ENCODE data around the gene GPD1L.
"Not testable (repeated sequence)": the region's sequence is repeated elsewhere in the genome, so short reads cannot be mapped to it uniquely, and the experiment has no call there.

The GPD1L gene
- total RNA-seq = 20.4 to 34.1 (median 25.1) reads per million in 4 experiments

DNA sequence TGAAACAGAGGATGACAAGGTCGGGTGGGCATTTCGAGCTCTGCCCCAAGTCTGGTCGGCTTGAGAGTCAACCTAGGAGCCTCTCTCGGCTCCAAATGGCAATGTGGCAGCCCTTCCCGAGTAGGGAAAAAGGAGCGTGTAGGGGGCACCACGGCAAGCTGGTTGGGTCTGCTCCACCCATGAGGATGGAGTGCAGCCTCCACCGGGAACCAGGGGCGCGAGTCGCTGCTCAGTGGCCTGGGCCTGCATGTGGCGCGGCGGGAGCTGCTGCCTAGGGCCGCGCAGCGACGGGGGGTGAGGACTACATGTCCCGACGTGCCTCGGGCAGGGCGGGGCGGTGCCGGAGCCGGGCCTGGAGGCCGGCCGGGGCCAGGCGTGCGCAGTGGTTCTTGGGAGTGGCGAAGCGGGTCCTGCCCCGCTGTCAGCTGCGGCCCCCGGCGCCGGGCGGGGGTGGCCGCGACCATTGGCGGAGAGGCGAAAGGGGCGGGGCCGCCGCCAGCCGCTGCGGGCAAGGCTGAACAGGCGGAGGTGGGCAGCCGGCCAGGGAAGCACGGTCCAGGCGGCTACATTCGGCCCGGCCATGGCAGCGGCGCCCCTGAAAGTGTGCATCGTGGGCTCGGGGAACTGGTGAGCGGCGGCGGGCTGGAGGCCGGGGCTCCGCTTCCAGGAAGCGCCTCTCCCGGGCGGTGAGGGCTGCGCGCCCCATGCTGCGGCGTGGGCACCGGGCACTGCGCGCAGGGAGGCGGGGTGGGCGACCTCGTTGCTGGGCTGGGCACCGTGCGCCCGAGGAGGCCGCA, at the start of gene GPD1L:
GPD1L (plus strand) TSS at position 489 of the 797 bp plus-strand sequence; CDS start at position 581, 92 bp downstream.
- peak; percentile 76 for DNase-seq

DNA sequence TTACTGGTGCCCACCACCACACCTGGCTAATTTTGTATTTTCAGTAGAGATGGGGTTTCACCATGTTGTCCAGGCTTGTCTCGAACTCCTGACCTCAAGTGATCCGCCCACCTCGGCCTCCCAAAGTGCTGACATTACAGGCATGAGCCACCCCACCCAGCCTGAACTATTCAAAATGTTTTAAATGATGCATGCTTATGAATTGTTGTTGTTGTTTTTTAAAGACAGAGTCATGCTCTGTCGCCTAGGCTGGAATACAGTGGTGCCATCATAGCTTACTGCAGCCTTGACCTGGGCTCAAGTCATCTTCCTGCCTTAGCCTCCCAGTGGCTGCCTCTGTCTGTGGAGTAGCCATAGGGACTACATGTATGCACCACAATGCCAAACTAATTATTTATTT, 48.0 kb upstream of the GPD1L start:
- not testable (repeated sequence) for DNase-seq

DNA sequence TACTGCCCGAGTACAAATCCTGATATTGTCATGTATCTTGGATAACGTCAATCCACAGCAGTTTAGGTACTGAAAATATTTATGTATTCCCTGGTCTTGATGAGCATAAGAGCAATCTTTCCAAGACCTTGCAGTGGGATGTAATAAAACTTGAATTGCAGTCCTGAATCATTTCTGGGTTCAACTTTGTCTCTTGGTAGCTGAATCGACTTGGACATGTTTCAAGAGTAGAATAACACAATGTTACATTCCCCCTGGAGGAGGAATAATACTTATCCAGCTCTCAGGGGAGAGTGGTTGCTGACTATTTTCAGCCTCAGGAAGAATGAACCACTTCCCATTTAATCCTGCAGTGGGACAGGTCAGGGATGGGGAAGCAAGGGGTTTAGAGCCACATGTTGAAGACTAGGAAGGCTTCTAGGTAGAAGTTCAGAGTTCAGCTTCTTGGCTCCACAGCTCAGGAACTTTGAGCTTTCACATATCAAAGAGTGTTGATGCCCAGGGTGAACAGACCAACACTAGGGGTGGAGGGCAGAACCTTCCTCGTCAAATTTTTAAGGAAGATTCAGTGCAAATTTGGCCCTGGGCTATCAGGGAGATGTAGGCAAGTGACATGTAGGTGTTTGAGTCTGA, 43.4 kb upstream of the GPD1L start:
- DNase-seq = no peak

DNA sequence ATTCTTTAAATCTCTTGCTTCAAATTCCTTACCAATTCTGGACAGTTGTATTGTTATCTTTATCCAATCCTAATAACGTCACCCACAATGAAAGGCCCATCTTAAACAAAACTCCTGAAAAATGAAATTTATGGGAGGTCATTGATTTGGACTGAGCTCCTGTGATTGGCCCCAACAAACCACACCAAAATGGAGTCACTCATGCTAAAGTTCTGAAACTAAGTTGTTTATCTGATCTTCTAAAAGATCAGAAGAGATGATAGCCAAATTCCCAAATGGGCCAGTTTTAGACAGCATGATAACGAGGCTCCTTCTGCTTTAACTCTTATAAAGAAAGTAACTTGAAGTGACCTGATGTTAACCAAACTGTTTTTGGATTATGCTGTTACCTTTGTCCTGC, 39.7 kb upstream of the GPD1L start:
- no peak for DNase-seq

DNA sequence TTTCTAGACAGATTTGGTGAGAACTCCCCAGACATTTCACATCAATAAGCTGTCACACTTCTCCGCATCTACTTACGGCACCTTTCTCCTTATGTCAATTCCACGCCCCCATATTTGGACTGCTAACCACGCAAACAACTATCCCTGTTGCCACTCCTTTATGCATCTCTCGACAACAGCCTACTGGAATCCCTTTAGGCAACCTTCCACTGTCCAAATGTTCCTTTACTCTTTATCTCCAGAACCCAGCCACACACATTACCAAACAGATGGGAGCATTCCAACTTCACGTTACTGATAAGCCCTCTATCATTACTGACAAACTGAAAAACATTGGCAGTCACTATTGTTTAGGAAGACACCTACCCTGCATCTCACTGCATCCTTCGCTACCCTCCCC, 32.2 kb upstream of the GPD1L start:
- not testable (repeated sequence) for DNase-seq

DNA sequence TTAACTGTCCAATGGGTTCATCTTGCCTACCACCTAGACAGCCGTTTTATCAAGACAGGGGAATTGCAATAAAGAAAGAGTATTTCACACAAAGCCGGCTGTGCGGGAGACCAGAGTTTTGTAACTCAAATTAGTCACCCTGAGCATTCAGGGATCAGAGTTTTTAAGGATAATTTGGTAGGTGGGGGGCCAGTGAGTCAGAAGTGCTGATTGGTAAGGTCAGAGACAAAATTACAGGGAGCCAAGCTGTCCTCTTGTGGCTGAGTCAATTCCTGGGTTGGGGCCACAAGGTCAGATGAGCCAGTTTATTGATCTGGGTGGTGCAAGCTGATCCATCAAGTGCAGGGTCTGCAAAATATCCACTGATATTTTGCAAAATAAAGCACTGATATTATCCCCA, 29.9 kb upstream of the GPD1L start:
- DNase-seq = no peak

DNA sequence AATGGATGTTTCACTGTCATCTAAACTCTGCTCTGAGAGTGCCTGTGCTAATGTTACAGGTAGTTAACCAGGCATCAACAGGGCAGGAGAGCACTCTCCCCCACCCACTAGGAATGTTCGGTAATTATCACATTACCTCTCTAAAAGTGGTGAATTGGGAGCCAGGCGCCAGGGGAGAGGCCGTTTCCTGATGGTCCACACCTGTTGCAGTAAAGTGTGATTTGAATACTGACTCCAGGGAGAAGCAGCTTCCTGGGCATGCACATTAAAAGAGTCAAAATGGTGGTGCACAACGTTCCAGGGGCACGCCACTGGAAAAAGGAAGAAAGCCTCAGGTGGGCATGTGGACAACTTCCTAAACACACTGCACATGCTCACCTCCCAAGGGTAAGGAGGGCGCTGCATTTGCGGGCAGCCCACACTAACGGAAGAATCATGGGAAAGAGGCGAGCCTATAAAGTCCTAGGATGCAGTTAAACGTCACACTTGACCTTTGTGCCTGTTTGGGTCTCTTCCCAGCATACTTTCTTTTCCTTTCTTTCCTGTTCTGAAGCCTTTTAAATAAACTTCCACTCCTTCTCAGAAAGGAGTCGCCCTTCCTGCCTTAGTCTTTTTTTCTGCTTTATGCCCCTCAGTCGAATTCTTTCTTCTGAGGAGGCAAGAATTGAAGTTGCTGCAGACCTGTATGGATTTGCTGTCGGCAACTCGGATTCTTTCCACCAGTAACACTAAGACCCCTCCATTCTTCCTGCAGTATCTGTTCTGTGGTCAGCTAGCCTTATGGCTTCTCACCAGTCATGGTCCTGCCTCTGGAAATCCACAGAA, 28.9 kb upstream of the GPD1L start:
- no peak for DNase-seq

DNA sequence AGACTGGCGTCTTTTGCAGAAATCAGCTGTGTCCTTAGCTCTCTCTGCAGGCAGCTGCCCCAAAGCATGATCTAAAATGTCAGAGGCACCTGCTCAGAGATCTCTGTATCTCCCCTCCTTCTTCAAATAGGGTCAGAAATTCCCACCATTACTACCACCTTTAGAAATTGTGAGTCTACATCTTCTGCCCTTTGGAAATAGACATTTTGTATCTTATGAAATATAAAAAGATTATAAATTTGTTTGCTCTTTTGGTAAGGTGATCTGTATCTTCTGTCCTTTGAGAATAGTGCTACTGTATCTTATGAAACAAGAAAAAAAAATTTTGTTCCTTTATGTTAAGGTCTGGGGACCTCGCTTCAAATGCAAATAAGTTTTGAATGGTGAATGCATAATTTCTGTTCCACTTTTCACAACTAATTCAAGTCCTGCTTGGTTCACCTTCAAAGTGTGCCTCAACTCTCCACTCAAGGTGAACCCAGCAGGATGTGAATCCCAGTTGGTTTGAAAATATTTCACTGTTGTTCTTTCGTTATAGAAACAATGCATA, 28.3 kb upstream of the GPD1L start:
- DNase-seq = no peak

DNA sequence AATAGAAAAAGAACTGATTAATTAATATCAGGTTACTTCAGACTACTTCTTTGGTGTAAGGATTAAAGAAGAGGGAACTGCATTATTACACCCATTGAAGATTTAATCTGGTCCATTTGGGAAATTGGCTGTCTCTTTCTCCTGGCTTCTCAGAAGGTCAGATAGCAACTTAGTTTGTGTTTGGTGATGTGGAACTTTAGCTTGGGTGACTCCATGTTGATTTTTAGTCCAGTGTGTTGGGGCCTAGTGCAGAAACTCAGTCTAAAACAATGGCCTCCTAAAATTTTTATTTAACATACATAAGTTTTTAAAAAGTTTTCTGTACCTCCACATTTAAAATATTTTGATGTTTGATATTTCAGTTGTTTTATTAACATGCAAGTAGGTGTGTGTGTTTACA, 27.6 kb upstream of the GPD1L start:
- no peak for DNase-seq

DNA sequence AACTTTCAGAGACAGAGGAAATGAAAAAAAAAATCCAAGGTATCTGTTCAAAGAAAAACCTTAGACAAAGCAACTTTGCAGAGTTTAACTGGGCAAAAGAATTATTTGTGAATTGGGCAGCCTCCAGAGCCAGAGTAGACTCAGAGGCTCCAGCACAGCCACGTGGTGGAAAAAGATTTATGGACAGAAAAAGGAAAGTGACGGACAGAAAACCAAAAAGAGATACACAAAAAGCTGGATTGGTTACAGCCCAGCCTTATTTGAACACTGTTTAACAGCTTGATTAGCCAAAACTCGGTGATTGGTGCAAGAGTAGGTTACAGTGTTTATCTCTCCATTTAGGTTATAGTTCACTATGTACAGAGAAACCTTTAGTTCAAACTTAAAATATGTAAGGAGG, 23.7 kb upstream of the GPD1L start:
- DNase-seq = no peak

DNA sequence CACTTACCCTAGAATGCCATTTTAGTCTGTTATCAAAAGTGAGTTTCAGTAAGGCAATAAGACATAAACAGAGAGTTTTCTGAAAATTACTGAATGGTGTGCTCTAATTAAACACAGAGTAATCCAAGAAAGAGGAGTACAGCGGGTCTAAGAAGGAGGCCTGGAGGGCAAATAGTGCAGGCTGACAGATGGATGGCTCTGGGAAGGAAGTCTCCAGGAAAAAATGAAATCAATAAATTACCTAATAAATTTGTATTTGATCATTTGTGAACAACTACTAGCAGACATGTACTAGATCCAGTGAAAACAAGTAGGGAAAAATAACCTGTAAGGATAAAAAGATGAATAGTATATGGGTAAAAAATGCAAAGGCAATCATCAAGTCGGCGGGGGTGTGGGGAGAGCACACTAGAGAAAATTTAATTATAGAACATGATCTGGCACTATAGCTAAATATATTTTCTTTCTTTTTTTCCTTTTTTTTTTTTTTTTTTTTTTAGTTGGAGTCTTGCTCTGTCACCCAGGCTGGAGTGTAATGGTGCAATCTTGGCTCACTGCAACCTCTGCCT, 22.6 kb upstream of the GPD1L start:
- no peak for DNase-seq

DNA sequence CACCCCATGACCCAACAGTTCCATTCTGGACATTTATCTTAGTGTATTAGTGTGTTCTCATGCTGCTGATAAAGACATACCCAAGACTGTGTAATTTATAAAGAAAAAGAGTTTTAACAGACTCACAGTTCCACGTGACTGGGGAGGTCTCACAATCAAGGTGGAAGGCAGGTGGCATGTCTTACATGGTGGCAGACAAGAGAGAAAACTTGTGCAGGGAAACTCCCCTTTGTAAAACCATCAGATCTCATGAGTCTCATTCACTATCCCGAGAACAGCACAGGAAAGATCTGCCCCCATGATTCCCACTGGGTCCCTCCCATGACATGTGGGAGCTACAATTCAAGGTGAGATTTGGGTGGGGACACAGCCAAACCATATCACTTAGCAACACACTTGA, 21.6 kb upstream of the GPD1L start:
- no peak for DNase-seq

DNA sequence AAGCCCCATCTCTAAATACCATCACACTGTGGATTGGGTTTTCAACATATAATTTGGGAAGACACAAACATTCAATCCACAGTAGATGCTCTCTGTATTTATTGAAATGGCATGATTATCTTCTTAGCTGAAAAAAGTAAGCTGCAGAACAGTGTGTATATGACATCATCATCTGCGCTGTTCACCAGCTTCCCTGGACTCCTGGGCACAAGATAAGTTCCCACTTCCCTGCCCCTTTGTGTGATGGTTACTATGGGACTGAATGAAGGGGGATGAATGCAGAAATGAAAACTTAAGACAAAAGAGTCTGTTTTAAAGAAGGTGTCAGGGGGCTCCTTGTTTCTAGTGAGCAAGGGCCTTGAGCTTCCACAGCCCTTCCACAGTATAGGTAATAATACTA, 20.0 kb upstream of the GPD1L start:
- DNase-seq = no peak

DNA sequence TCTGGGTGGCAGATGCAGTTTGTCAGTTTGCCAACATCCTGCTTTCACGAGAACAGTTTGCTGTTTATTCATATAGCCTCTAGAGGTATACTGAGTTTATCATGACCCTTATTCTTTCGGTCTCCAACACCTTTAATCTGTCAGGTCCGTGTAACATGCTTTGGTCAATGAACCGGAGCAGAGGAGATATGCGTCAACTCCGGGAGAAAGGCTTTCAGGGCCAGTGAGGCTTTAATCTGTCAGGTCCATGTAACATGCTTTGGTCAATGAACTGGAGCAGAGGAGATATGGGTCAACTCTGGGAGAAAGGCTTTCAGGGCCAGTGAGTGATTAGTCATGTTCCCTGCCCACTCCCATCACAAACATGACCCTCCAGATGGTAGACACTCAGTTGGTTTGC, 16.9 kb upstream of the GPD1L start:
- no peak for DNase-seq

DNA sequence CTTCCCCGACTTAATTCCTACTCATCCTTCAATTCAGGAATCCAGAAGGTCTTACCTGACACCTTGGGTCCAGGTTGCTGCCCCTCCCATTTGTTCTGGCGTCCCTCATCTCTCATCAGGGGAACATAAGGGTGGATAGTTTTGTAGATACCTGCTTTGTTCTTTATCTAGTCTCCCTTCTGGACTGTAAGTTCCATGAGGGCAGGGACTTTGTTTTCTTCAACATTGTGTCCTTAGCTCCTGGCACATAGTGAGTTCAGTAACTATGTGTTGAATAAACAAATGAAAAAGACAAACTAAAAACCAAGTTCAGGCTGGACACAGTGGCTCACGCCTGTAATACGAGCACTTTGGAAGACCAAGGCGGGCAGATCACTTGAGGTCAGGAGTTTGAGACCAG, 13.2 kb upstream of the GPD1L start:
- DNase-seq = no peak

DNA sequence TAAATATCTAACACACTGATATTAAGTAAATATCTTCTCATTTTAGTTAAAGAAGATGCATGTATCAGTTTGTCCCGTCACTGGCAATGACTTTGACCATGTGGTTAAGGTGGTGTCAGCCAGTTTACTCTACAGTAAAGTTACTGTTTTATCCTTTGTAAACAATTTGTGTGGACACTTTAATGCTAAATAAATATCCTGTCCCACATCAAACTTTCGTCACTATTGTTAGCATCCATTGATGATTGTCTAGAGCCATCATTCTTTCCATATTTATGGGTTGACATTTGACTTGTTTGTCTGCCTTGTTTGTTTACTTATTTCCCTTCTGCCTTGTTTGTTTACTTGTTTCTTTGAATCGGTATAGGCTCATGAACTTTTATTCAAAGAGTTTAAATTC, 11.0 kb upstream of the GPD1L start:
- DNase-seq = no peak

DNA sequence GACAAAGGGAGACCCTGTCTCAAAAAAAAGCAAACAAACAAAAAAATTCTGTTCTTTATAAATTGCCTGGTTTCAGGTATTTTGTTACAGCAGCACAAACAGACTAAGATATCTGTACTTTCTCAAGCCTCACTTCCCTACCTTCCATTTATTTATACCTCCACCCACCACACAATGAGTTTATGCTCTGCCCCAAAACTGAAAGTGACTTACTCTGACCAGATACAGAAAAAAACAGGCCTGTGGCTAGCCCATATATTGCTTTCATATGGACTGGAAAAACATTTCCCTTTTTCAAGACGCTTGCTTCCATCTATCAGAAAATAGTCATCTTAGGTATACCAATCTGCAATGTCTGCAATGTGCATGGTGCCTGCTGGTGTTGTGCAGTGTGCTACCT, 8.7 kb upstream of the GPD1L start:
- DNase-seq = no peak

DNA sequence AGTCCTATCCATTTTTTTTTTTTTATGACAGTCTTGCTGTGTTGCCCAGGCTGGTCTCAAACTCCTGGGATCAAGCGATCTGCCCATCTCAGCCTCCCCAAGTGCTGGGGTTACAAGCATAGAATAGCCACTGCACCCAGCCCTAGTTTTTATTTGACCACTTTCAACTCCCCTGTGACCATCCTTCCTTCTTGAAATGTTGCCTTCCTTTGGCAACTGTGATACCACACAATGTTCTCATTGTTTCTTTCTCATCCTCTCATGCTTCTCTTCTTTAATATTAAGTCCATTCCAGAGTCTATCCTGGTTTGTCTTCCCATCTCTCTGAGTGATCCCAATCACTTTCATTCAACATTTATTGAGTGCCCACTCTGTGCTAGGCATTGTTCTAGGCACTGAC, 7.9 kb upstream of the GPD1L start:
- DNase-seq = no peak

DNA sequence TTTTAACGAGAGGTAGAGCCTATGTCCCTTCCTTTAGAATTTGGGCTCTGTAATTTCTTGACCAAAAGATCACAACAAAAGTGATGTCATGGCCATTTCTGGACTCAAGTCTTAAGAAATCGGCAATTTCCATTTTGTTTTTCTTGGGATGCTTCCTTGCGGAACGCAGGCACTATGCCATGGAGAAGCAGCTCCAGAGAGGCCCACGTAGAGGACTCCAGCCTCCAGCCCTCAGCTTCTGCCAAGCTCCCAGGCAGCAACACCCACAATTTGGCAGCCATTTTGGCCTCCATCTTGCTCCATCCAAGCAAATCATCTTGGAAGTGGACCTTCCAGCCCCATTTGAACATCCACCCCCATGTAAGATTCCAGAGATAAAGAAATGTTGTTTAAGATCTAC, 6.0 kb upstream of the GPD1L start:
- no peak for DNase-seq

DNA sequence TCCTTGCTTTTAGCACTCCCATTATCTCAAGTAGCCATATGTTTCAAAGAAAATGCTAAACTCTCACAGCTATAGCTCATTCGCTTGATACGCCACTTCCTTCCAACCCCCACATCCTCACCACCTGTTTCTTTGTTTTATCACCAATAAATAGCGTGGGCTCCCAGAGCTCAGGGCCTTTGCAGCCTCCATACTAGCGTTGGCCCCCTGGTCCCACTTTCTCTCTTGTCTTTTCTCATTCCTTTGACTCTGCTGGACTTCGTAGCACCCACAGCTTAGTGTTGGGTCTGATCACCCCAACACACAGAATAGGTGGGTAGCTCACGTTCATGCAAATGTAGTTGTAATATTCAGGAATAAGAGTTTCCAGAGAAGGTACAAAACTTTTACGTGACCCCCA, 4.1 kb upstream of the GPD1L start:
- DNase-seq = no peak

DNA sequence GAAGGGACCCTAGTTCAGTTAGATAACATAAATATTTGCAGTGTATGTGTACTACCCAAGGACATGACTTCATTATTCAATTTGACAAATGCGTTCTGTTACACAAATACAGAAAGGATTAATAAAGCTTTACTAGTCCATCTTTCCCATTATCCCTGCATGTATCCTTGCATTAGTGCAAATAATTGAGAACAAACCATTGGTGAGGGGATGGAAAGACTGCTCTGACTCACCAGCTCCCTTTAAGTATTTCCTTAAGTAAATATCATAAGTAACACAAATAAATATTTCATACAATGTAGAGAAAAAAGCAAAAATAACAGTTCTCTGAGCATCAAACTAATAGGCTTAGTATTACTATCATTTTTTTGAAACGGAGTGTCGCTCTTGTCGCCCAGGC, 1.9 kb upstream of the GPD1L start:
- no peak for DNase-seq

DNA sequence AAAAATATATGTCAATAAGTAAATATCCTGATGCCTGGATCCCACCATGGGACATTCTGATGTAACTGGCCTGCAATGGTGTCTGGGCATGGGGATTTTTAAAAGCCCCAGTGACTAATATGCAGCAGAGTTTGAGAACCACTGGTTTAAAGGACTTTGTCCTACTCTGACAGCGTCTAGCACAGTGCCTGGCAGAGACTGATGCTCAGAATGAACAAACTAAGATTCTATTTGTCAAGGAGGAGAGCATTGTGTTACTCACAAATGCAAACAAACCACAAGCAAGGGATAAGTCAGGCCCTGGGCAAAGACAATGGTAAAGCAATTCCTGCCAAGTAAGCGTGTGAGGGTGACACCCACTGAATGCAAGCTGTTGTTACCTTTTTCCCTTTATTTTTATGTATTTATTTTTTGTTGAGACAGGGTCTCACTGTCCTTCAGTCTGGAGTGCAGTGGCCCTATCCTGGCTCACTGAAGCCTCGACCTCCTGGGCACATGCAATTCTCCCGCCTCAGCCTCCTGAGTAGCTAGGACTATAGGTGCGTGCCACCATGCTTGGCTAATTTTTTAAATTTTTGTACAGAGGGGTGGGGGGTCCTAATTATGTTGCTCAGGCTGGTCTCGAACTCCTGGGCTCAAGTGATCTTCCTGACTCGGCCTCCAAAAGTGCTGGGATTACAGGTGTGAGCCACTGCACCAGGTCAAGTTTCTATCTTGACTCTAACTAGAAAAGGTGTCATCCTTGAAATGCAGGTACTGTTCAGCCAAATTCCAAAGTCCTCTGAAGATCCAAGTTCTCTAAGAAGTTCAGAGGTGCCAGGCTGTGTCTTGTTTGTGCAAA, 909 bp upstream of the GPD1L start:
- no peak for DNase-seq

All from effector CD8-positive, alpha-beta T cell (primary cell).